Esophagus squamous epithelium (tissue), 5 donors: ENCODE measurements around the gene SCN5A. TPM values are rescaled to one million over a fixed set of nuclear protein-coding genes. Genes with fewer than 3 reads are reported as not detected.

Experiments
- DNase-seq: peaks from one replicate; lab custom pipeline; 2025; lab: John Stamatoyannopoulos, UW
- H3K27ac ChIP-seq, 4 donors: fragments of 200-600 bp; sonication (generic); one replicate each; pipeline ENCODE4 v1.5.1; 2016 to 2019; ENCODE audit warnings: mild to moderate bottlenecking in 1 of 4
- H3K27me3 ChIP-seq, 4 donors: fragments of 200-600 bp; sonication (generic); 1 replicate in 3 of 4; 2 replicates in 1 of 4; pipeline versions ENCODE4 v1.5.1 to v1.6.0; 2017 to 2021; ENCODE audit warnings: antibody characterized with exemption in 1 of 4
- H3K36me3 ChIP-seq, 3 donors: fragments of 200-600 bp; sonication (generic); one replicate each; pipeline ENCODE4 v1.5.1; 2016 to 2019
- H3K4me1 ChIP-seq, 3 donors: fragments of 200-600 bp; sonication (generic); one replicate each; pipeline ENCODE4 v1.5.1; 2017 to 2019
- H3K4me3 ChIP-seq, 4 donors: fragments of 200-600 bp; sonication (generic); 1 replicate in 3 of 4; 2 replicates in 1 of 4; pipeline ENCODE4 v1.5.1; 2016 to 2019; ENCODE audit warnings: mild to moderate bottlenecking in 2 of 4, moderate library complexity in 1 of 4
- H3K9me3 ChIP-seq, 3 donors: fragments of 200-600 bp; sonication (generic); one replicate each; pipeline ENCODE4 v1.5.1; 2016 to 2019
- CTCF ChIP-seq, 6 experiments: fragments of 450-650 bp in 4 of 6; fragments of 200-600 bp in 2 of 6; sonication (generic) in 2 of 6; IDR thresholded peaks; one replicate each; pipeline ENCODE4 v1.5.1; 2016 to 2019; ENCODE audit warnings: antibody characterized with exemption in 6 of 6, mild to moderate bottlenecking in 4 of 6, moderate library complexity in 4 of 6
- POLR2A ChIP-seq, 4 donors: fragments of 450-650 bp; IDR thresholded peaks; one replicate each; pipeline ENCODE4 v1.6.1; 2017; ENCODE audit warnings: antibody characterized with exemption in 4 of 4, mild to moderate bottlenecking in 4 of 4, moderate library complexity in 3 of 4
- WGBS, 2 donors: methylation state at CpG; one replicate each; pipeline ENCODE4 v1.1.5; 2018; 5-methylcytosine and 5-hydroxymethylcytosine counted together
- intact Hi-C: fragments of 100-400 bp; cut with DNase I; formaldehyde crosslinking; loops from one replicate; pipeline ENCODE4 v1.15.0; 2022
- total RNA-seq, 4 donors: library from RNA; depleted of rRNA; stranded (reverse); fragments of >200 nt; gene quantifications; one replicate each; pipeline ENCODE4 v1.1.0, GENCODE V29; 2016
- donor health status: DM: yes; HTN: yes; CAD: no.

SCN5A gene
- total RNA-seq, 4 donors from 2014 or later = 0.09 to 0.38 (median 0.18) TPM; not detected in 1

GRCh38 chr3:38516669-38517068 is 132.8 kb downstream of the SCN5A start:
- no peak for TF ChIP-seq CTCF (IDR thresholded peaks at IDR 0.05)
- TF ChIP-seq POLR2A (IDR thresholded peaks at IDR 0.05) = no peak

GRCh38 chr3:38515367-38515766 is 134.1 kb downstream of the SCN5A start:
- intact Hi-C loops = no loop called here
- Histone ChIP-seq H3K4me3 (no peak overlapping the region), H3K4me1 (no peaks in the 10 kb centered on the region), H3K27ac (no peak overlapping the region), H3K9me3 (no peaks in the 10 kb centered on the region), H3K36me3 (peaks cover 0 to 33% (median 0%) of the 10 kb centered on the region in 3 donors), H3K27me3 (no peaks in the 10 kb centered on the region)
- WGBS, 2 donors = 89 to 93% methylated on average over 5 of the region's 7 CpGs
- TF ChIP-seq CTCF (IDR thresholded peaks at IDR 0.05) (no peak), POLR2A (IDR thresholded peaks at IDR 0.05) (no peak)
- no peak for DNase-seq

More at GRCh38 chr3:38516669-38517068, 132.8 kb downstream of the SCN5A start:
- Histone ChIP-seq H3K9me3 (no peaks in the 10 kb centered on the region), H3K4me3 (no peak overlapping the region), H3K27me3 (no peaks in the 10 kb centered on the region), H3K27ac (no peak overlapping the region), H3K36me3 (peaks cover 0 to 33% (median 0%) of the 10 kb centered on the region in 3 donors), H3K4me1 (no peaks in the 10 kb centered on the region)
- 40 to 50% methylated on average over 1 of the region's 1 CpG for WGBS, 2 donors
- intact Hi-C loops = no loop called here
- DNase-seq = no peak

- Histone ChIP-seq H3K9me3 (no peaks in the 10 kb centered on the region), H3K27ac (no peak overlapping the region), H3K27me3 (no peaks in the 10 kb centered on the region), H3K36me3 (peaks cover 0 to 64% (median 9%) of the 10 kb centered on the region in 3 donors), H3K4me1 (no peaks in the 10 kb centered on the region), H3K4me3 (no peak overlapping the region)
- DNase-seq = no peak
- intact Hi-C loops = no loop called here
- 86 to 88% methylated on average over 3 of the region's 3 CpGs for WGBS, 2 donors
- no peak for TF ChIP-seq CTCF (IDR thresholded peaks at IDR 0.05)
- no peak for TF ChIP-seq POLR2A (IDR thresholded peaks at IDR 0.05)
Observed at GRCh38 chr3:38511546-38511945, 137.9 kb downstream of the SCN5A start.

- Histone ChIP-seq H3K27me3 (no peaks in the 10 kb centered on the region), H3K4me1 (no peaks in the 10 kb centered on the region), H3K36me3 (peaks cover 0 to 66% (median 9%) of the 10 kb centered on the region in 3 donors), H3K4me3 (no peak overlapping the region), H3K9me3 (no peaks in the 10 kb centered on the region), H3K27ac (no peak overlapping the region)
- intact Hi-C loops = no loop called here
- DNase-seq = no peak
- TF ChIP-seq CTCF (IDR thresholded peaks at IDR 0.05) (no peak), POLR2A (IDR thresholded peaks at IDR 0.05) (no peak)
Observed at GRCh38 chr3:38510631-38511030, 138.9 kb downstream of the SCN5A start.

GRCh38 chr3:38509732-38510131 is 139.8 kb downstream of the SCN5A start:
- 81 to 92% methylated on average over 2 of the region's 2 CpGs for WGBS, 2 donors
- peaks cover 0 to 66% (median 9%) of the 10 kb centered on the region in 3 donors for H3K36me3 ChIP-seq

More at GRCh38 chr3:38509732-38510131, 139.8 kb downstream of the SCN5A start:
- no peaks in the 10 kb centered on the region for H3K9me3 ChIP-seq
- no peak for TF ChIP-seq CTCF (IDR thresholded peaks at IDR 0.05)
- TF ChIP-seq POLR2A (IDR thresholded peaks at IDR 0.05) = no peak
- no peaks in the 10 kb centered on the region for H3K27me3 ChIP-seq
- no peaks in the 10 kb centered on the region for H3K4me1 ChIP-seq
- no peak overlapping the region for H3K27ac ChIP-seq
- intact Hi-C loops = no loop called here
- no peak for DNase-seq
- no peak overlapping the region for H3K4me3 ChIP-seq
